ENCODE results near the gene NDUFB5. TPM values are rescaled to one million over a fixed set of nuclear protein-coding genes. Genes with fewer than 3 reads are reported as not detected.

The NDUFB5 gene
- total RNA-seq = 22.4 TPM

DNA sequence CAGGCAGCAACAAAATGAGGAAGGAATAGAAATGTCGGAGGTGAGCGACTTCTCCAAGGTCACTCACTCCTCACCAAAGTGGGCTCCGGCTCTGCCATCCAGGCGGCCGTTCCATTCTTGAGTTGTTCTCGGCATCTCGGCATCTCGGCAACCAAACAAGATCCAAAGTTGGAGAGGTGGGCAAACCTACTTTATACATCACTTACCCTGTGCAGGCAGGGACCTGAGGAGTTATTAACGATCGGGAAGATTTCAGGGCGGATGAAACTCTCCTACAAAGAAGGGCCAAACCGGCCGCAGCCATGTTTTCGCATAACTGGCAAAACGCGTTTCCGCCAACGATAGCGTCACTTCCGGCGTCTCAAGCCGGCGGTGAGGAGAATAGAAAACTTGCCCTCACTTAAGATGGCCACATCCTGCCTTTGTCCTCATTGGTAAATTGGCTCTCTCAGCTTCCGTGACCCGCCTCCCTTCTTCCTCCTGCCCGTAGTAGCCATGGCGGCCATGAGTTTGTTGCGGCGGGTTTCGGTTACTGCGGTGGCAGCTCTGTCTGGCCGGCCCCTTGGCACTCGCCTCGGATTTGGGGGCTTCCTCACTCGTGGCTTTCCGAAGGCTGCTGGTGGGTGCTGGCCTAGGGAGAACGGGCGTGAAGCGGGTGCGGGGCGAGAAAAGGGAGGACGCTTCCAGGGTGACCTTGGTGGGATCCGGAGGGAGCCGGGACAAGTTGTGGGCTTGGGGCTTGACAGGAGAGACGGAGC, at the start of gene NDUFB5, which contains the start of gene MRPL47:
TSS of gene NDUFB5 (plus strand) at position 474 of the 758 bp plus-strand sequence. CDS start at position 496, 22 bp downstream.
TSS of gene MRPL47 (minus strand) at position 318 of the 758 bp plus-strand sequence. CDS start at position 304, 14 bp downstream.
- Histone ChIP-seq H3K27me3 (no peaks in the 10 kb centered on the region), H3K27ac (peak within 1 kb of the TSS; percentile 79 to 87), H3K4me1 (peaks cover 7 to 10% of the 10 kb centered on the region in 2 donors), H3K4me3 (peak within 1 kb of the TSS; percentile 78 to 84), H3K9me3 (no peaks in the 10 kb centered on the region), H3K36me3 (peaks cover 21 to 22% of the 10 kb centered on the region in 2 donors)
- TF ChIP-seq, protein P1, sequence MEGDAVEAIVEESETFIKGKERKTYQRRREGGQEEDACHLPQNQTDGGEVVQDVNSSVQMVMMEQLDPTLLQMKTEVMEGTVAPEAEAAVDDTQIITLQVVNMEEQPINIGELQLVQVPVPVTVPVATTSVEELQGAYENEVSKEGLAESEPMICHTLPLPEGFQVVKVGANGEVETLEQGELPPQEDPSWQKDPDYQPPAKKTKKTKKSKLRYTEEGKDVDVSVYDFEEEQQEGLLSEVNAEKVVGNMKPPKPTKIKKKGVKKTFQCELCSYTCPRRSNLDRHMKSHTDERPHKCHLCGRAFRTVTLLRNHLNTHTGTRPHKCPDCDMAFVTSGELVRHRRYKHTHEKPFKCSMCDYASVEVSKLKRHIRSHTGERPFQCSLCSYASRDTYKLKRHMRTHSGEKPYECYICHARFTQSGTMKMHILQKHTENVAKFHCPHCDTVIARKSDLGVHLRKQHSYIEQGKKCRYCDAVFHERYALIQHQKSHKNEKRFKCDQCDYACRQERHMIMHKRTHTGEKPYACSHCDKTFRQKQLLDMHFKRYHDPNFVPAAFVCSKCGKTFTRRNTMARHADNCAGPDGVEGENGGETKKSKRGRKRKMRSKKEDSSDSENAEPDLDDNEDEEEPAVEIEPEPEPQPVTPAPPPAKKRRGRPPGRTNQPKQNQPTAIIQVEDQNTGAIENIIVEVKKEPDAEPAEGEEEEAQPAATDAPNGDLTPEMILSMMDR (IDR thresholded peaks at IDR 0.05) = no peak
- DNase-seq (ENCODE audit: low spot score in 2 of 2) = peak; percentile 79 to 97
- intact Hi-C loops (cut with DNase I) = loop anchor here (1.0 to 2.0 kb wide), 5 partner anchors 42 to 456 kb away; partner anchors contain the start of genes ACTL6A, GNB4, MFN1 and PIK3CA

GRCh38 chr3:179558742-179559364, 45.7 kb upstream of the NDUFB5 start:
- Histone ChIP-seq H3K27ac (no peak overlapping the region), H3K9me3 (no peaks in the 10 kb centered on the region), H3K4me3 (no peak overlapping the region), H3K27me3 (no peaks in the 10 kb centered on the region), H3K36me3 (no peaks in the 10 kb centered on the region), H3K4me1 (no peaks in the 10 kb centered on the region)
- intact Hi-C loops (cut with DNase I) = loop anchor here (1.0 kb wide), 1 partner anchor 138 kb away; no protein-coding TSS in a partner anchor
- TF ChIP-seq, protein P1 (IDR thresholded peaks at IDR 0.05) = peak; percentile 53 to 89 (median 74)
- DNase-seq (ENCODE audit: low spot score in 2 of 2) = peak in 1 of 2 donors; percentile 81

DNA sequence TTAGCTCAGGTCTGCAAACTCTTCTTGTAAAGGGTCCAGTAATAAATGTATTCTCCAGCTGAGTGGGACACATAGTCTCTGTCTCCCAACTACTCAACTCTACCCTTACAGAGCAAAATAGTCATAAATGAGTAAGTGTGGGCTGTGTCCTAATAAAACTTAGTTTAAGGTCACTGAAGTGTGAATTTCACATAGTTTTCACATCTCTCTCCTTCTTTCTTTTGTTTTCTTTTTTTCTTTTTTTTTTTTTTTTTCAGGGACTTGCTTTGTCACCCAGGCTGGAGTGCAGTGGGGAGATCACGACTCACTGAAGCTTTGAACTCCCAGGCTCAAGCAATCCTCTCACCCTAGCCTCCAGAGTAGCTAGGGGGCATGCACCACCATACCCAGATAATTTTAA, 43.8 kb upstream of the NDUFB5 start:
- TF ChIP-seq, protein P1 (IDR thresholded peaks at IDR 0.05) = no peak
- Histone ChIP-seq H3K4me1 (peaks cover 0 to 3% of the 10 kb centered on the region in 2 donors), H3K9me3 (no peaks in the 10 kb centered on the region), H3K27me3 (no peaks in the 10 kb centered on the region), H3K4me3 (no peak overlapping the region), H3K27ac (no peak overlapping the region), H3K36me3 (no peaks in the 10 kb centered on the region)
- intact Hi-C loops (cut with DNase I) = no loop called here
- DNase-seq (ENCODE audit: low spot score in 2 of 2) = no peak

- Histone ChIP-seq H3K27me3 (no peaks in the 10 kb centered on the region), H3K36me3 (no peaks in the 10 kb centered on the region), H3K27ac (peak within 1 kb of the TSS; percentile 70 to 84), H3K4me1 (peaks cover 0 to 3% of the 10 kb centered on the region in 2 donors), H3K9me3 (no peaks in the 10 kb centered on the region), H3K4me3 (peak within 1 kb of the TSS; percentile 78 to 85)
- DNase-seq (ENCODE audit: low spot score in 2 of 2) = peak; percentile 100
- intact Hi-C loops (cut with DNase I) = loop anchor here (1.0 to 2.0 kb wide), 5 partner anchors 42 to 240 kb away; partner anchors contain the start of genes GNB4, MFN1, MRPL47 and NDUFB5
- TF ChIP-seq, protein P1 (IDR thresholded peaks at IDR 0.05) = no peak
Observed at GRCh38 chr3:179562591-179563270, 41.9 kb upstream of the NDUFB5 start, which contains the start of gene ACTL6A. Gene ACTL6A, plus strand, starts transcription at chr3:179562926. Its CDS starts 167 bp downstream, at chr3:179563093.

DNA sequence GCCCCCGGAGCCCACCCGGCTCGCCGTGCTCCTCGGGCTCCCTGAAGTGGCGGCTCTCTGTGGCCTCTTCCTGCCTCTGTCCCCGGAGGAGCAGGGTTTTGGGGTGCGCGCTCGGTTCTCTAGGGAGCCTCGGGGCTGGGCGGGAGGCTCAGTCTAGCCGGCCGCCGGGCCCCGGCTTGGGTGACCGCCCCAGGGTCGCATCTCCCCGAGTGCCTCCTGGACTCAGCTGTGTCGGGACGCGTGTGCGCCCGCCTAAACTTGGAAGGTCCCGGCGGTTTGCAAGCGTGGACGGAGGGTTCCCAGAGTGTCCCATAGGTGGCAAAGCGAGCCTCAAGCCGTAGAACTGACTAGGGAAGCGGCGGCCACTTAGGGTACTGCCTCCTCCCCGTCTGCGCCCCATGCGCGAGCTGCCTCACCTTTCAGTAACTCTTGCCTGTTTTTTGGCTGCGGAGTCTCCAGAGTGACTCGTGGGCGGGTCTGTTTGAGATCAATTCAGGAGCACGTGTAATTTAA, 41.3 kb upstream of the NDUFB5 start:
- H3K4me1 ChIP-seq = peaks cover 0 to 3% of the 10 kb centered on the region in 2 donors
- no peaks in the 10 kb centered on the region for H3K27me3 ChIP-seq
- H3K9me3 ChIP-seq = no peaks in the 10 kb centered on the region
- no peaks in the 10 kb centered on the region for H3K36me3 ChIP-seq
- peak overlapping the region; percentile 70 to 84 for H3K27ac ChIP-seq
- DNase-seq (ENCODE audit: low spot score in 2 of 2) = peak; percentile 9 to 84
- peak overlapping the region; percentile 78 to 85 for H3K4me3 ChIP-seq
- intact Hi-C loops (cut with DNase I) = loop anchor here (1.0 to 2.0 kb wide), 4 partner anchors 89 to 241 kb away; partner anchors contain the start of genes GNB4, MFN1, USP13 and ZNF639
- TF ChIP-seq, protein P1 (IDR thresholded peaks at IDR 0.05) = peak; percentile 45 to 53 (median 52)
